Measurements from ENCODE around the gene UBN1.

UBN1 gene

DNA sequence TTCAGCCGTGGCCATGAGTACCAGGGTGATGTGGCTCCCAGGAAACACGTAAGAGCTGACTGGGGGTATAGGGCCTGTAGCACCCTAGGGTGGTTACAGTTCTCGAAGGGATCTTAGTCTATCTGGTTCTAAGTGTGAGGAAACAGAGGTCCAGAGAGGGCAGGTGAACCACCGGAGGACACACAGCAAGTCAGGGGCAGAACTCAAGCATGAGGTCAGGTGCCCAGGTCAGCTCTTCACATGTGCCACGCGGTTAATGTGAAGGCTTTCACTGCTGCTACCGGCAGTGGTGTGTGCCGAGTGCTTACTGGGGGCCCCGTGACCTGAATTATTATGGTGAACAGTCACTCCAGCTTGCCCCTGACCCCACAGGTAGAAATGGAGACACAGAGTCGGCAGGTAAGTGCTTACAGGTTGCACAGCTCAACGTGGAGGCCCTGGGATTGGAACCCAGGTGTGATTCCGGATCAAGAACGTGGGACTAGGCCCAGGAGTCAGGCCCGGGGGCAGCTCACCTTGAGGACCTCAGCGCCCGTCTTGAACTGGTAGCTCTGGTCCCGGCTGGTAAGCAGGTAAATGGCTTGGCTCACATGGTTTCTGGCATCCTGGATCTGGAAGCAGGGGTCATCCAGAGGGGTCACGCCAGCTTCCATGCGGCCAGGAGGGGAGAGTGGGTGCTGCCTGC is 48.0 kb upstream of the UBN1 start:
- 94% methylated on average over 19 of the region's 19 CpGs for WGBS
- H2AFZ ChIP-seq (ENCODE audit: low read depth, low read length): no peak overlapping the region
- H3K23ac ChIP-seq (ENCODE audit: low read length in 2 of 2): no peak overlapping the region
- no peak overlapping the region for H3K14ac ChIP-seq (ENCODE audit: low read length in 2 of 2)
- H2BK15ac ChIP-seq (ENCODE audit: low read depth, poor library complexity, severe bottlenecking): no peak overlapping the region
- H3K27me3 ChIP-seq (ENCODE audit: control insufficient read depth in 1 of 2, insufficient read depth in 1 of 2, low read length in 2 of 2): no peaks in the 10 kb centered on the region
- H3K4me2 ChIP-seq (ENCODE audit: low read length, poor library complexity, severe bottlenecking): no peak overlapping the region
- H4K91ac ChIP-seq (ENCODE audit: low read length): no peak overlapping the region
- H3K4me1 ChIP-seq (ENCODE audit: control insufficient read depth, insufficient read depth, low read depth, low read length): peaks cover 13% of the 10 kb centered on the region
- H2BK12ac ChIP-seq (ENCODE audit: low read length in 2 of 2): no peak overlapping the region
- H4K8ac ChIP-seq (ENCODE audit: low read length): no peak overlapping the region
- H3K9me3 ChIP-seq (ENCODE audit: control insufficient read depth, low read length): no peaks in the 10 kb centered on the region
- no peak overlapping the region for H3K4ac ChIP-seq (ENCODE audit: low read depth in 1 of 2, low read length in 2 of 2)
- no peak for DNase-seq
- peaks cover 13% of the 10 kb centered on the region for H3K79me1 ChIP-seq (replicated peaks; ENCODE audit: low read length, poor library complexity, severe bottlenecking)
- no peak overlapping the region for H2BK5ac ChIP-seq (ENCODE audit: low read depth, low read length, poor library complexity, severe bottlenecking)
- no peak overlapping the region for H3K4me3 ChIP-seq (ENCODE audit: insufficient read depth in 1 of 2, low read depth in 1 of 2, low read length in 2 of 2)
- H2AK5ac ChIP-seq (ENCODE audit: low read length, severe bottlenecking): no peak overlapping the region
- H3K27ac ChIP-seq (ENCODE audit: low read length, poor library complexity, severe bottlenecking): no peak overlapping the region
- H2BK120ac ChIP-seq (ENCODE audit: low read depth, low read length): no peak overlapping the region
- no peak overlapping the region for H3K9ac ChIP-seq (ENCODE audit: low read length)
- H3K36me3 ChIP-seq (ENCODE audit: control insufficient read depth in 1 of 2, insufficient read depth in 2 of 2, low read depth in 1 of 2, low read length in 2 of 2): peaks cover 20 to 68% of the 10 kb centered on the region in 2 experiments
- H3K18ac ChIP-seq (ENCODE audit: low read depth in 1 of 2, low read length in 2 of 2): no peak overlapping the region

DNA sequence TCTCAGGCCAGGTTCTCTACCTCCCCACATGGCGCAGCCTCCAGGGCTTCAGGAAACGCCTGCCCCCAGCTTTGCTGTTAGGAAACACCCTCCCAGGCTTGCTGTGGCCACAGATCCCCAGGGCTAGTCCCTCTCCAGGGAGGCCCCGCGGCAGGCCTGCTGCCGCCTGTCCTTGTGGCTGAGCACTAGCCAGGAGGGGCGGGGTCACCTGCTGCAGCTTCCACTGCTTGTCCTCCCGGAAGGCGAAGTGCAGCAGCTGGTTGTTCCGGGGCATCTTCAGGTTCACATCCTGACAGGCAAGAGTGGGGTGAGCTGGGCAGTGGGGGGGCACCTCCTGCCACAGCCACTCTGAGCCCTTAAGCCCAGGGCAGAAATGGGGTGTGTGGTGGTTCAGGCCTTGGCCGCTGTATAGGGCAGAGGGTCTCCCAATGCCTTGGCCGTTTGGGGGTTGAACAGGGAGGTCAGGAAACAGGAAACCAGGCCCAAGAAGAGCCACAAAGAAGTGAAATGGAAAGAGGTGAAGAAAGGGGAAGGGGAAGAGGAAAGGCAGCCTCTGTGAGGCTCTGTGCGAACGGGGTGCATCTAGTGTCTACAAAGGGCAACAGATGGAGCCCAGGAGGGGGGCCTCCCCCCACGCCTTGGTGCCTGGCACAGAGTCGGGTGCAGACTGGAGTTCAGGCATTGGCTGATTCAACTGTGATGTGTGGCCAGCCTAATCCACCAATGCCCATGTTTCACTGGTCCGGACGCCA is 46.8 kb upstream of the UBN1 start:
- Histone ChIP-seq H3K27me3 (ENCODE audit: control insufficient read depth in 1 of 2, insufficient read depth in 1 of 2, low read length in 2 of 2) (no peaks in the 10 kb centered on the region), H3K14ac (ENCODE audit: low read length in 2 of 2) (no peak overlapping the region), H3K23ac (ENCODE audit: low read length in 2 of 2) (no peak overlapping the region), H3K79me1 (replicated peaks; ENCODE audit: low read length, poor library complexity, severe bottlenecking) (peaks cover 13% of the 10 kb centered on the region), H2AFZ (ENCODE audit: low read depth, low read length) (no peak overlapping the region), H4K8ac (ENCODE audit: low read length) (no peak overlapping the region), H3K9me3 (ENCODE audit: control insufficient read depth, low read length) (no peaks in the 10 kb centered on the region), H2BK120ac (ENCODE audit: low read depth, low read length) (no peak overlapping the region), H3K9ac (ENCODE audit: low read length) (no peak overlapping the region), H3K18ac (ENCODE audit: low read depth in 1 of 2, low read length in 2 of 2) (no peak overlapping the region), H2BK15ac (ENCODE audit: low read depth, poor library complexity, severe bottlenecking) (no peak overlapping the region), H3K4ac (ENCODE audit: low read depth in 1 of 2, low read length in 2 of 2) (no peak overlapping the region), H3K4me3 (ENCODE audit: insufficient read depth in 1 of 2, low read depth in 1 of 2, low read length in 2 of 2) (no peak overlapping the region), H2AK5ac (ENCODE audit: low read length, severe bottlenecking) (no peak overlapping the region), H3K36me3 (ENCODE audit: control insufficient read depth in 1 of 2, insufficient read depth in 2 of 2, low read depth in 1 of 2, low read length in 2 of 2) (peaks cover 32 to 74% of the 10 kb centered on the region in 2 experiments), H2BK12ac (ENCODE audit: low read length in 2 of 2) (no peak overlapping the region), H4K91ac (ENCODE audit: low read length) (no peak overlapping the region), H2BK5ac (ENCODE audit: low read depth, low read length, poor library complexity, severe bottlenecking) (no peak overlapping the region), H3K4me2 (ENCODE audit: low read length, poor library complexity, severe bottlenecking) (no peak overlapping the region), H3K27ac (ENCODE audit: low read length, poor library complexity, severe bottlenecking) (no peak overlapping the region), H3K4me1 (ENCODE audit: control insufficient read depth, insufficient read depth, low read depth, low read length) (peaks cover 10% of the 10 kb centered on the region)
- DNase-seq: no peak
- 93% methylated on average over 17 of the region's 17 CpGs for WGBS

DNA sequence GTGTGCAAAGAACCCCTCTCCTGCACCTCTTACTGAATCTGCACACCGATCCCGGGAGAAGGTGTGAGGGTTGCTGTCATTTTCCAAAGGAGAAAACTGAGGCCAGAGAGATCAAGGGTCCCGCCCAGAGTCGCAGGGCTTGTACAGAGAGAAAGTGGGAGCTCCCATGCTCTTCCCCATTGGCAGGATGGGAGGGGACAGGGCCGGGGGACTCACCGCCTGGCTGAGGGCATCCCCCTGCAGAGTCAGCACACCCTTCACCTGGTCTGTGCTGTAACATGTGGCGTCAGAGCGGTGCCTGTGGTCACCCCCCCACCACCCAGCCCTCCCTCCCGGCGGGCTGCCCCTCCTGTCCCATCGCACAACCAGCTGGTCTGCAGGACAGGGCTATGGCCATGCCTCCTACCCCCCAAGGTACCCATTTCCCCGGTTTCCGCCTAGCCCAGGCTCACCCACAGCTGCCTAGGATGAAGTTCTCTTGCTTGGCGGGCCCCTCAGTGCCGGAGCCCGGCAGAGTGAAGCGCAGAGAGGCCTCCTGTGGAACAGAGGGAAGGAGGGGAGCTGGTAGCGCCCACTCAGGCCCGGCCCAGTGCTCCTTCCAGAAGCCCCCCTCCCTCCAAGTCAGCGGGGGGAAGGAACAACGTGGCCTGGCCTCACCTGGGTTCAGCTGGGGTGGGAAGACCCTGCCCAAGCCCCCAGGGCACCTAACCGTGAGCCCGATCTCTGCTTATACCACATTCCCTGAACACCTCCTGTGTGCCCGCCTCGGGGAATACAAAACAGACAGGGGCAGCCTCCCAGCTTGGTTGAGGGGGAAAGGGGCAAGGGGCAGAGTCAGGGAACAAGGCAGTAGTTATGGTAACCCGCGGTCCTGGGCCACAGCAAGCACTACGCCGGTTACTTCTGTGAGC is 46.0 kb upstream of the UBN1 start:
- H3K9me3 ChIP-seq (ENCODE audit: control insufficient read depth, low read length): no peaks in the 10 kb centered on the region
- H3K14ac ChIP-seq (ENCODE audit: low read length in 2 of 2): no peak overlapping the region
- H2BK120ac ChIP-seq (ENCODE audit: low read depth, low read length): no peak overlapping the region
- H3K27ac ChIP-seq (ENCODE audit: low read length, poor library complexity, severe bottlenecking): peak overlapping the region; percentile 25
- peaks cover 39 to 72% of the 10 kb centered on the region in 2 experiments for H3K36me3 ChIP-seq (ENCODE audit: control insufficient read depth in 1 of 2, insufficient read depth in 2 of 2, low read depth in 1 of 2, low read length in 2 of 2)
- H2AFZ ChIP-seq (ENCODE audit: low read depth, low read length): peak overlapping the region; percentile 99
- WGBS: 68% methylated on average over 23 of the region's 29 CpGs
- no peak overlapping the region for H2BK12ac ChIP-seq (ENCODE audit: low read length in 2 of 2)
- no peaks in the 10 kb centered on the region for H3K27me3 ChIP-seq (ENCODE audit: control insufficient read depth in 1 of 2, insufficient read depth in 1 of 2, low read length in 2 of 2)
- peak overlapping the region; percentile 84 to 90 for H3K4me3 ChIP-seq (ENCODE audit: insufficient read depth in 1 of 2, low read depth in 1 of 2, low read length in 2 of 2)
- H3K4me1 ChIP-seq (ENCODE audit: control insufficient read depth, insufficient read depth, low read depth, low read length): peaks cover 10% of the 10 kb centered on the region
- H3K18ac ChIP-seq (ENCODE audit: low read depth in 1 of 2, low read length in 2 of 2): no peak overlapping the region
- peak overlapping the region in 1 of 2 experiments; percentile 4 for H3K4ac ChIP-seq (ENCODE audit: low read depth in 1 of 2, low read length in 2 of 2)
- no peak overlapping the region for H2BK5ac ChIP-seq (ENCODE audit: low read depth, low read length, poor library complexity, severe bottlenecking)
- H2AK5ac ChIP-seq (ENCODE audit: low read length, severe bottlenecking): no peak overlapping the region
- H4K91ac ChIP-seq (ENCODE audit: low read length): peak overlapping the region; percentile 18
- H3K79me1 ChIP-seq (replicated peaks; ENCODE audit: low read length, poor library complexity, severe bottlenecking): peaks cover 14% of the 10 kb centered on the region
- H2BK15ac ChIP-seq (ENCODE audit: low read depth, poor library complexity, severe bottlenecking): no peak overlapping the region
- peak overlapping the region in 1 of 2 experiments; percentile 60 for H3K23ac ChIP-seq (ENCODE audit: low read length in 2 of 2)
- peak overlapping the region; percentile 88 for H3K4me2 ChIP-seq (ENCODE audit: low read length, poor library complexity, severe bottlenecking)
- H4K8ac ChIP-seq (ENCODE audit: low read length): peak overlapping the region; percentile 46
- peak overlapping the region; percentile 89 for H3K9ac ChIP-seq (ENCODE audit: low read length)
- no peak for DNase-seq
